Measurements from ENCODE around the gene KCNQ5.

The KCNQ5 gene

GRCh38 chr6:72624557-72625160 lies 2.8 kb downstream of the KCNQ5 start:
- peak; percentile 78 for TF ChIP-seq CTCF (IDR thresholded peaks at IDR 0.05; ENCODE audit: insufficient read depth, low read depth, low read length, missing control alignments)
- DNase-seq (ENCODE audit: low read depth): peak; percentile 39
- H3K4me3 ChIP-seq (ENCODE audit: low read length): no peak overlapping the region

DNA sequence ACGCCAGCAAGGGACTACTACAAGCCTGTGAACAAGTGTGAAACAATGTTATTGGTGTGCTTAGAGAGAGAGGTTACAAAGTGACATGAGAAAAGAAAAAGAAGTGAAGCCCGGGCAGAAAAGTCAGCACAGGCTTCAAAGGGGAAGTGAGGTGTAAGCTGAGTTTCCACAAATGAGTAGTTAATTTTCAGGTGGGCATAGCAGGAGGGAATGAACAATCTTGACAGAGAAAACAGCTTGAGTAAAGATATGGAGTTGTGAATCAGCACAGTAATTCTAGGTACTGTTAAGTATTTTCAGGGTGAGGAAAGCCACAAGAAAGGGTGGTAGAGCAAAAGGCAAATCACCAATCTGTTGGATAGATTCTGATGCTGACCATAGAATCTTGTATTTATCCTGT lies 4.3 kb downstream of the KCNQ5 start:
- TF ChIP-seq CTCF (IDR thresholded peaks at IDR 0.05; ENCODE audit: insufficient read depth, low read depth, low read length, missing control alignments): no peak
- no peak for DNase-seq (ENCODE audit: low read depth)
- no peak overlapping the region for H3K4me3 ChIP-seq (ENCODE audit: low read length)

DNA sequence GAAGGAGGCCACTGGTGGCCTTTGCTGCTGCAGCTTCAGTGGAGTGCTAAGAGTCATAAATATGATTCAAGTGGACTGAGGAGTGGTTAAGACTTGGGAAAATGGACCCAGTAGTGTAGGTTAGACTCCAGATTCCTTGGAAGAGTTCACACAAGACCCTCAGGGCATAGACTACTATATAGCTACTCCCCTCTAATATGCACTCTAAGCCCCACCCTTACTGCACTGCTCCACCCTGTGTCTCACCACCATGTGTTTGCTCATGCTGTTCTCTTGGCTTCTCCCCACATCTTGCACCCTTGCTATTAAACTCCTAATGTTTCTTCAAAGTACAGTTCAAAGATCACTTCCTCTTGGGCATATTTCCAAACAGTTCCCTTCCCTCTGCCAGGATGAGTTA lies 5.7 kb downstream of the KCNQ5 start:
- no peak for TF ChIP-seq CTCF (IDR thresholded peaks at IDR 0.05; ENCODE audit: insufficient read depth, low read depth, low read length, missing control alignments)

DNA sequence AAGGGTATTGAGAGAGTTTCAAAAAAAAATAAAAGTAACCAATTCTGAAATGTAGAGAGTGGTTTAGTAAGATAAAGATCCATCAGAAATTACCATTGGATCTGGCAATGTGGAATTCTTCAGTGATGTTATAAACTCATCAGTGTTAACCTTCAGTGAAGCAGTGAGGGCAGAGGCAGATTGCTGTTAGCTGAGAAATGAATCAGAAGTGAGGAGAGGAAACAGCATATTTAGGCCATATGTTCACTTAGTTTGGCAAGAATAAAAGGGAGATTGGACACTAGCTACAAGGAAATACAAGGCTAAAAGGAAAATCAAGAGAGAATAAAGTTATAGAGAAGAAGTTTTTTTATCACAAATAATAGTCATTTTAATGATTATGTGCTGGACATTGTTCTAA lies 9.6 kb downstream of the KCNQ5 start:
- no peak for TF ChIP-seq CTCF (IDR thresholded peaks at IDR 0.05; ENCODE audit: insufficient read depth, low read depth, low read length, missing control alignments)
- H3K4me3 ChIP-seq (ENCODE audit: low read length): no peak overlapping the region
- no peak for DNase-seq (ENCODE audit: low read depth)

More for the DNA sequence above, 5.7 kb downstream of the KCNQ5 start:
- no peak overlapping the region for H3K4me3 ChIP-seq (ENCODE audit: low read length)
- no peak for DNase-seq (ENCODE audit: low read depth)

- DNase-seq (ENCODE audit: low read depth): no peak
- no peak for TF ChIP-seq CTCF (IDR thresholded peaks at IDR 0.05; ENCODE audit: insufficient read depth, low read depth, low read length, missing control alignments)
- no peak overlapping the region for H3K4me3 ChIP-seq (ENCODE audit: low read length)
Measured at GRCh38 chr6:72635636-72636035, 13.8 kb downstream of the KCNQ5 start.

DNA sequence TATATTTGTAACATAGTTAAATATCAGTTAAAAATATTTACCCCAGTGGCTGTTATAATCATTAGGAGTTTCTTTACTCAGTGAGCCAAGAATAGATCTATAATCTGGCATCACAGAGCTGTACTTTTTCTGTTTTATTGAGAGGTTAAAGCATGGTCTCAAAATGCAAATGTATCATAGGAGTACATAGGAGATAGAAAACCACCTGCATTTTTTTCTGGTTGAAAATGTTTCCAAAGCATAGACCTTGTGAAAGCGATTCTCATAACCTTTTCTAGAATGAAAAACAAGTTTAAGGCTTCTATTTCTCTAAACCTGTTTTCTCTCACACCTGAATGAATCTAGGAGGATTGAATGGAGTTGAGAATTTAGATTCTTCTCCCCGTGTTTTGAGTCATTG lies 14.4 kb downstream of the KCNQ5 start:
- no peak for DNase-seq (ENCODE audit: low read depth)
- H3K4me3 ChIP-seq (ENCODE audit: low read length): no peak overlapping the region
- no peak for TF ChIP-seq CTCF (IDR thresholded peaks at IDR 0.05; ENCODE audit: insufficient read depth, low read depth, low read length, missing control alignments)

DNA sequence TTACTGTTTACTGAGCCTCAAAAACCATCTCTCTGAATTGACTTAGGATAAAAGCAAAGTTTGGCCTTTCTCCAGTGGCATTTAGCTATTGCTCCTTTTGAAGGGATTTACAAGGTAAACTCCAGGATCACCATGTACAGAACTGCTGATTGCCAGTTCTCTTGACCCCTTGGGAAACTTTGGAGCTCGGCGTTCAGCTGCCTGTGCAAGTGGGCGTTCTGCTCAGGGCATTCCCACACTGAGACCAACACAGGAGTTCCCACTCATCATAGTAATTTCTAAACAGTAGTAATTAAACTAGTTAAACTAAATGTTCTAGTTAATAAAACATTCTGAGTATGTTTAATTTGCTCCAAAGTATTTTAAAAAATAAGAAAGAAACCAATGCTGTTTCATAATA lies 14.9 kb downstream of the KCNQ5 start:
- no peak for TF ChIP-seq CTCF (IDR thresholded peaks at IDR 0.05; ENCODE audit: insufficient read depth, low read depth, low read length, missing control alignments)
- H3K4me3 ChIP-seq (ENCODE audit: low read length): no peak overlapping the region
- no peak for DNase-seq (ENCODE audit: low read depth)

All from epithelial cell of esophagus (primary cell).